ENCODE measurements around the gene HCN2.

The HCN2 gene

GRCh38 chr19:662962-663681 is 73.4 kb downstream of the HCN2 start, which contains the start of gene RNF126:
TSS of gene RNF126 (minus strand) at chr19:663214. CDS start at chr19:663121, 93 bp downstream.
- peak within 1 kb of the TSS; percentile 99 to 100 for H3K27ac Mint-ChIP-seq
- H3K4me3 Mint-ChIP-seq = peak within 1 kb of the TSS; percentile 94 to 98
- DNase-seq = peak; percentile 75 to 84 (median 81)
- H3K9me3 Mint-ChIP-seq = no peaks in the 10 kb centered on the region
- peak; percentile 31 for ATAC-seq (replicated peaks)
- no peaks in the 10 kb centered on the region for H3K27me3 Mint-ChIP-seq
- peaks cover 50% of the 10 kb centered on the region for H3K36me3 Mint-ChIP-seq (ENCODE audit: insufficient read depth)
- H3K4me1 Mint-ChIP-seq (ENCODE audit: low read depth in 2 of 2) = peaks cover 28 to 47% of the 10 kb centered on the region in 2 donors

- Mint-ChIP-seq H3K4me3 (peak overlapping the region; percentile 83 to 94), H3K27ac (peak overlapping the region; percentile 82 to 92), H3K36me3 (ENCODE audit: insufficient read depth) (peaks cover 46% of the 10 kb centered on the region), H3K4me1 (ENCODE audit: low read depth in 2 of 2) (peaks cover 28 to 42% of the 10 kb centered on the region in 2 donors), H3K27me3 (no peaks in the 10 kb centered on the region), H3K9me3 (no peaks in the 10 kb centered on the region)
- ATAC-seq (replicated peaks) (no peak), DNase-seq (no peak)
Measured at GRCh38 chr19:663682-664117, 74.0 kb downstream of the HCN2 start.

- Mint-ChIP-seq H3K27me3 (peaks cover 0 to 5% of the 10 kb centered on the region in 2 donors), H3K36me3 (ENCODE audit: insufficient read depth) (peaks cover 34% of the 10 kb centered on the region), H3K4me1 (ENCODE audit: low read depth in 2 of 2) (peaks cover 21 to 31% of the 10 kb centered on the region in 2 donors), H3K27ac (peak overlapping the region; percentile 28 to 82), H3K4me3 (peak overlapping the region; percentile 62 to 83), H3K9me3 (no peaks in the 10 kb centered on the region)
- DNase-seq (peak; percentile 71 to 75 (median 72)), ATAC-seq (replicated peaks) (no peak)
Measured at GRCh38 chr19:664913-665443, 75.3 kb downstream of the HCN2 start.

Measured in effector memory CD8-positive, alpha-beta T cell (primary cell).